Measurements from ENCODE around the gene ANKRD60.

The ANKRD60 gene

GRCh38 chr20:58222446-58222845, 6.0 kb downstream of the ANKRD60 start:
- DNase-seq: no peak

GRCh38 chr20:58219342-58219700, 9.1 kb downstream of the ANKRD60 start:
- no peak for DNase-seq

GRCh38 chr20:58218665-58219341, 9.7 kb downstream of the ANKRD60 start:
- DNase-seq: no peak

GRCh38 chr20:58216334-58216733, 12.1 kb downstream of the ANKRD60 start:
- DNase-seq: no peak

GRCh38 chr20:58215116-58215515, 13.3 kb downstream of the ANKRD60 start:
- no peak for DNase-seq

GRCh38 chr20:58214310-58214709, 14.1 kb downstream of the ANKRD60 start:
- no peak for DNase-seq

GRCh38 chr20:58213716-58214115, 14.7 kb downstream of the ANKRD60 start:
- no peak for DNase-seq

- DNase-seq: peak; percentile 19
These were observed 15.3 kb downstream of the ANKRD60 start for GRCh38 chr20:58213121-58213520.

- DNase-seq: no peak
These were observed 15.8 kb downstream of the ANKRD60 start for GRCh38 chr20:58212636-58213035.

GRCh38 chr20:58210398-58210747, 18.1 kb downstream of the ANKRD60 start:
- no peak for DNase-seq

- DNase-seq: peak; percentile 89
These were observed 18.6 kb downstream of the ANKRD60 start for GRCh38 chr20:58209652-58210397.

- DNase-seq: peak; percentile 24
These were observed 19.5 kb downstream of the ANKRD60 start for GRCh38 chr20:58208944-58209343.

GRCh38 chr20:58205850-58206249, 22.6 kb downstream of the ANKRD60 start:
- no peak for DNase-seq

GRCh38 chr20:58202044-58202443, 26.4 kb downstream of the ANKRD60 start:
- no peak for DNase-seq

- no peak for DNase-seq
These were observed 26.8 kb downstream of the ANKRD60 start for GRCh38 chr20:58201616-58202015.

GRCh38 chr20:58199469-58199868, 29.0 kb downstream of the ANKRD60 start:
- DNase-seq: no peak

GRCh38 chr20:58198901-58199355, 29.5 kb downstream of the ANKRD60 start:
- DNase-seq: no peak

- no peak for DNase-seq
These were observed 30.1 kb downstream of the ANKRD60 start for GRCh38 chr20:58198384-58198783.

- no peak for DNase-seq
These were observed 31.3 kb downstream of the ANKRD60 start for GRCh38 chr20:58197185-58197469.

- DNase-seq: no peak
These were observed 31.9 kb downstream of the ANKRD60 start for GRCh38 chr20:58196402-58197184.

- DNase-seq: no peak
These were observed 33.4 kb downstream of the ANKRD60 start for GRCh38 chr20:58195047-58195446.

- no peak for DNase-seq
These were observed 34.2 kb downstream of the ANKRD60 start for GRCh38 chr20:58194175-58194791.

- DNase-seq: no peak
These were observed 35.9 kb downstream of the ANKRD60 start for GRCh38 chr20:58192567-58192966.

GRCh38 chr20:58192065-58192464, 36.4 kb downstream of the ANKRD60 start:
- no peak for DNase-seq

Data from eye (tissue), 1 donor.